Activated T-helper 17 cell treated with anti-CD3 and anti-CD28 coated beads, Interleukin-2, amount 50 U/mL, for 72 hours (primary cell): Measurements from ENCODE around the gene ANKRD33B. TPM values are rescaled to one million over a fixed set of nuclear protein-coding genes. Genes with fewer than 3 reads are reported as not detected.

Source experiments
- total RNA-seq, 2 donors: library from RNA; stranded (reverse); gene quantifications; one replicate each; pipeline ENCODE4 v1.2.3, GENCODE V29; 2022

ANKRD33B gene
- total RNA-seq, 2 donors from 2014 or later, result 7.8 to 12.2 TPM

Other genes with a start within 250 kb of the ANKRD33B start
- 100 to 1,000 TPM in 1 of 2 donors, 10 to 100 TPM in 1; 87.7 to 157 TPM for gene MARCHF6, start 210.4 kb upstream of the ANKRD33B start, total RNA-seq
- gene ROPN1L, start 122.2 kb upstream of the ANKRD33B start, total RNA-seq, result 1 to 10 TPM in 1 of 2 donors, under 1 TPM in 1; 0.66 to 1.0 TPM
- 10 to 100 TPM; 29.5 to 39.5 TPM for gene DAP, start 197.2 kb downstream of the ANKRD33B start, total RNA-seq